IMR-90 (cell line): ENCODE data around the gene C5orf63. TPM values are rescaled to one million over a fixed set of nuclear protein-coding genes. Genes with fewer than 3 reads are reported as not detected.

Source experiments
- ATAC-seq: fragments of 200-7000 bp; cut with Tn5 transposase; 2 replicates; pipeline ENCODE4 v1.9.1; 2020; ENCODE audit warnings: low read depth, mild to moderate bottlenecking, moderate library complexity
- BruUV-seq: library from RNA; stranded (reverse); fragments of 400-500 nt; replicated peaks from 2 replicates; lab custom pipeline; 2021; lab: Mats Ljungman, UMichigan
- CTCF ChIA-PET: fragments of 300-600 bp; formaldehyde crosslinking; extraction: SDS; loops from one replicate; lab custom pipeline; 2021; ENCODE audit warnings: antibody characterized with exemption; lab: Yijun Ruan, JAX
- POLR2A ChIA-PET: fragments of 300-600 bp; sonication (Branson Sonifier 250); formaldehyde crosslinking; loops from one replicate; lab custom pipeline; 2022; ENCODE audit warnings: antibody characterized with exemption; ENCODE audit not compliant: unreplicated experiment; lab: Charles Lee
- DNase-seq: peaks from one replicate; pipeline ENCODE4 v3.0.0; 2013
- H2AFZ ChIP-seq: replicated peaks from 2 replicates; pipeline ENCODE3; 2013; ENCODE audit warnings: low read length, mild to moderate bottlenecking; ENCODE audit not compliant: poor library complexity
- H2AK5ac ChIP-seq: 2 replicates; pipeline ENCODE4 v1.6.1; 2013; ENCODE audit warnings: low read depth, low read length, inconsistent platforms
- H2AK9ac ChIP-seq: replicated peaks from 2 replicates; pipeline ENCODE3; 2013; ENCODE audit warnings: mild to moderate bottlenecking, low read depth, low read length, moderate library complexity; ENCODE audit not compliant: poor library complexity
- H2BK120ac ChIP-seq: 2 replicates; pipeline ENCODE4 v1.6.1; 2013; ENCODE audit warnings: low read depth, low read length, inconsistent platforms
- H2BK15ac ChIP-seq: 3 replicates; pipeline ENCODE4 v1.6.1; 2013; ENCODE audit warnings: low read depth, low read length, inconsistent platforms
- H2BK20ac ChIP-seq: 2 replicates; pipeline ENCODE4 v1.6.1; 2013; ENCODE audit warnings: low read depth, mild to moderate bottlenecking, inconsistent platforms, low read length, moderate library complexity
- H2BK5ac ChIP-seq: 2 replicates; pipeline ENCODE4 v1.6.1; 2013; ENCODE audit warnings: mild to moderate bottlenecking, low read depth, low read length, inconsistent platforms; ENCODE audit not compliant: poor library complexity, severe bottlenecking
- H3K14ac ChIP-seq: replicated peaks from 2 replicates; pipeline ENCODE4 v1.6.1; 2013; ENCODE audit warnings: low read depth, low read length, inconsistent platforms
- H3K18ac ChIP-seq: 2 replicates; pipeline ENCODE4 v1.6.1; 2013; ENCODE audit warnings: low read depth, low read length, control low read depth
- H3K23ac ChIP-seq: 2 replicates; pipeline ENCODE4 v1.6.1; 2013; ENCODE audit warnings: low read depth, low read length, inconsistent platforms
- H3K27ac ChIP-seq: 2 replicates; pipeline ENCODE4 v1.5.1; 2013; ENCODE audit warnings: mild to moderate bottlenecking, control low read depth, low read length; ENCODE audit not compliant: insufficient read depth
- H3K27me3 ChIP-seq: 2 replicates; pipeline ENCODE4 v1.6.1; 2013; ENCODE audit warnings: low read length; ENCODE audit not compliant: control insufficient read depth, insufficient read depth
- H3K36me3 ChIP-seq: 2 replicates; pipeline ENCODE4 v1.6.1; 2013; ENCODE audit warnings: low read length, mixed read lengths; ENCODE audit not compliant: control insufficient read depth, insufficient read depth
- H3K4ac ChIP-seq: 2 replicates; pipeline ENCODE4 v1.6.1; 2013; ENCODE audit warnings: low read depth, low read length, inconsistent platforms
- H3K4me1 ChIP-seq: 2 replicates; pipeline ENCODE4 v1.6.1; 2013; ENCODE audit warnings: low read length, mixed read lengths; ENCODE audit not compliant: control insufficient read depth, insufficient read depth
- H3K4me2 ChIP-seq: 2 replicates; pipeline ENCODE4 v1.6.1; 2013; ENCODE audit warnings: low read depth, mild to moderate bottlenecking, control low read depth, low read length, moderate library complexity
- H3K4me3 ChIP-seq: 2 replicates; pipeline ENCODE4 v1.5.1; 2013; ENCODE audit warnings: low read depth, mild to moderate bottlenecking, control low read depth, low read length, moderate library complexity; ENCODE audit not compliant: insufficient read depth
- H3K56ac ChIP-seq: 2 replicates; pipeline ENCODE4 v1.6.1; 2013; ENCODE audit warnings: low read length, inconsistent platforms; ENCODE audit not compliant: insufficient read depth; ENCODE audit errors: extremely low read depth
- H3K79me1 ChIP-seq, 2 experiments: 2 replicates each; pipeline ENCODE4 v1.6.1; 2013; ENCODE audit warnings: low read length in 2 of 2, inconsistent platforms in 1 of 2, low read depth in 1 of 2
- H3K9ac ChIP-seq: 2 replicates; pipeline ENCODE4 v1.6.1; 2013; ENCODE audit warnings: low read depth, low read length, control low read depth
- H3K9me1 ChIP-seq: 2 replicates; pipeline ENCODE4 v1.6.1; 2013; ENCODE audit warnings: low read length, inconsistent platforms; ENCODE audit not compliant: insufficient read depth
- H3K9me3 ChIP-seq: 2 replicates; pipeline ENCODE4 v1.6.1; 2013; ENCODE audit warnings: low read length; ENCODE audit not compliant: control insufficient read depth, insufficient read depth
- H4K20me1 ChIP-seq: 2 replicates; pipeline ENCODE4 v1.6.1; 2013; ENCODE audit warnings: low read length, inconsistent platforms; ENCODE audit not compliant: insufficient read depth
- H4K5ac ChIP-seq: 2 replicates; pipeline ENCODE4 v1.6.1; 2013; ENCODE audit warnings: mild to moderate bottlenecking, low read depth, low read length, control low read depth
- H4K8ac ChIP-seq, 2 experiments: 2 replicates each; pipeline ENCODE4 v1.6.1; 2013; ENCODE audit warnings: low read depth in 2 of 2, low read length in 2 of 2, control low read depth in 1 of 2, inconsistent platforms in 1 of 2
- H4K91ac ChIP-seq: 2 replicates; pipeline ENCODE4 v1.6.1; 2013; ENCODE audit warnings: low read depth, low read length, inconsistent platforms; ENCODE audit not compliant: insufficient read depth
- BHLHE40 ChIP-seq: fragments of 150-350 bp; IDR thresholded peaks from 2 replicates; pipeline ENCODE4 v1.6.1; 2016; ENCODE audit warnings: mild to moderate bottlenecking, low read depth, low read length
- CEBPB ChIP-seq: IDR thresholded peaks from 2 replicates; pipeline ENCODE4 v1.6.1; 2012; ENCODE audit warnings: low read depth, low read length, improper control_type of control experiment
- CHD1 ChIP-seq: IDR thresholded peaks from 2 replicates; pipeline ENCODE4 v1.6.1; 2012; ENCODE audit warnings: low read depth, low read length, improper control_type of control experiment
- CTCF ChIP-seq: conservative IDR thresholded peaks from 2 replicates; pipeline ENCODE4 v1.5.1; 2012; ENCODE audit warnings: mild to moderate bottlenecking, low read depth, low read length, improper control_type of control experiment
- ELK1 ChIP-seq: fragments of 150-350 bp; IDR thresholded peaks from 2 replicates; pipeline ENCODE4 v1.6.1; 2016; ENCODE audit warnings: low read depth, mild to moderate bottlenecking, low read length, moderate library complexity, borderline replicate concordance
- FOS ChIP-seq: fragments of 150-350 bp; IDR thresholded peaks from 2 replicates; pipeline ENCODE4 v1.6.1; 2016; ENCODE audit warnings: low read depth, low read length
- MAFK ChIP-seq: IDR thresholded peaks from 2 replicates; pipeline ENCODE4 v1.6.1; 2012; ENCODE audit warnings: low read depth, low read length, improper control_type of control experiment
- MAZ ChIP-seq: IDR thresholded peaks from 2 replicates; pipeline ENCODE4 v1.6.1; 2012; ENCODE audit warnings: low read depth, mild to moderate bottlenecking, low read length, improper control_type of control experiment, moderate library complexity, borderline replicate concordance
- MXI1 ChIP-seq: IDR thresholded peaks from 2 replicates; pipeline ENCODE4 v1.6.1; 2012; ENCODE audit warnings: low read depth, mild to moderate bottlenecking, low read length, moderate library complexity, borderline replicate concordance
- NFE2L2 ChIP-seq: fragments of 150-350 bp; IDR thresholded peaks from 2 replicates; pipeline ENCODE4 v1.6.1; 2016; ENCODE audit warnings: low read depth, mild to moderate bottlenecking, low read length
- POLR2A ChIP-seq: IDR thresholded peaks from 2 replicates; pipeline ENCODE4 v1.6.1; 2012; ENCODE audit warnings: mild to moderate bottlenecking, low read depth, low read length
- RAD21 ChIP-seq: IDR thresholded peaks from 2 replicates; pipeline ENCODE4 v1.6.1; 2012; ENCODE audit warnings: low read length, improper control_type of control experiment
- RCOR1 ChIP-seq: IDR thresholded peaks from 2 replicates; pipeline ENCODE4 v1.6.1; 2012; ENCODE audit warnings: mild to moderate bottlenecking, low read length, improper control_type of control experiment; ENCODE audit not compliant: insufficient replicate concordance
- RFX5 ChIP-seq: IDR thresholded peaks from 2 replicates; pipeline ENCODE4 v1.8.0; 2012; ENCODE audit warnings: low read depth, mild to moderate bottlenecking, low read length, moderate library complexity
- SMC3 ChIP-seq: fragments of 150-350 bp; IDR thresholded peaks from 2 replicates; pipeline ENCODE4 v1.6.1; 2016; ENCODE audit warnings: low read depth, mild to moderate bottlenecking, antibody characterized with exemption, low read length, moderate library complexity
- USF2 ChIP-seq: fragments of 150-350 bp; IDR thresholded peaks from 2 replicates; pipeline ENCODE4 v1.6.1; 2017; ENCODE audit warnings: mild to moderate bottlenecking, antibody characterized with exemption, low read length, low read depth
- WGBS, 2 experiments: methylation state at CpG; one replicate each; pipeline versions ENCODE4 v1.1.5 to v1.1.7; 2013; ENCODE audit warnings: missing lambda C conversion rate in 2 of 2; ENCODE audit not compliant: insufficient read length in 1 of 2; ENCODE audit errors: extremely low coverage in 2 of 2; 5-methylcytosine and 5-hydroxymethylcytosine counted together
- dilution Hi-C: fragments of 300-500 bp; cut with HindIII; formaldehyde crosslinking; loops from one replicate; pipeline ENCODE4 v1.14.3; 2018; ENCODE audit warnings: low sequenced_read_pairs; ENCODE audit not compliant: unreplicated experiment
- in situ Hi-C: fragments of 300-500 bp; cut with MboI; formaldehyde crosslinking; loops from 3 replicates; pipeline ENCODE4 v1.14.3; 2019; ENCODE audit warnings: low sequenced_read_pairs, inconsistent platforms, mixed read lengths
- intact Hi-C: fragments of 100-400 bp; cut with micrococcal nuclease; formaldehyde crosslinking; loops from 2 replicates; pipeline ENCODE4 v1.10.0; 2022
- polyA plus RNA-seq, 3 experiments: library from polyadenylated mRNA; depleted of rRNA; stranded (reverse); fragments of >200 nt; gene quantifications; 2 replicates each; pipeline ENCODE4 v1.2.3, GENCODE V29; 2012; ENCODE audit warnings: low replicate concordance in 1 of 3
- total RNA-seq: library from RNA; depleted of rRNA; stranded (reverse); fragments of >200 nt; gene quantifications from 2 replicates; pipeline ENCODE4 v1.2.3, GENCODE V29; 2012

The C5orf63 gene
- total and polyA plus RNA-seq, 2 of the 4 experiments (the other 2 are of a cell fraction), result 0.72 to 1.1 TPM

- Histone ChIP-seq H3K18ac (no peak overlapping the region), H3K9me1 (no peaks in the 10 kb centered on the region), H2BK20ac (no peak overlapping the region), H3K4me2 (no peak overlapping the region), H4K20me1 (no peaks in the 10 kb centered on the region), H2BK15ac (no peak overlapping the region), H3K4me3 (no peak overlapping the region), H3K14ac (no peak overlapping the region), H3K27ac (no peak overlapping the region), H4K91ac (no peak overlapping the region), H3K9ac (no peak overlapping the region), H2BK120ac (no peak overlapping the region), H2AK9ac (no peak overlapping the region), H3K79me1 (no peaks in the 10 kb centered on the region), H2AK5ac (no peak overlapping the region), H3K23ac (no peak overlapping the region), H4K8ac (no peak overlapping the region), H3K27me3 (no peaks in the 10 kb centered on the region), H4K5ac (no peak overlapping the region), H2BK5ac (no peak overlapping the region), H2AFZ (no peak overlapping the region), H3K36me3 (no peaks in the 10 kb centered on the region), H3K4me1 (no peaks in the 10 kb centered on the region), H3K9me3 (no peaks in the 10 kb centered on the region), H3K4ac (no peak overlapping the region), H3K56ac (no peak overlapping the region)
- ChIA-PET CTCF (no interaction called here), POLR2A (no interaction called here)
- no TSS peak for BruUV-seq
- no peak for ATAC-seq
- no peak for TF ChIP-seq CTCF
- no peak for TF ChIP-seq CHD1
- no peak for TF ChIP-seq MAFK
- no peak for TF ChIP-seq BHLHE40
- no peak for TF ChIP-seq ELK1
- TF ChIP-seq NFE2L2, result no peak
- no peak for TF ChIP-seq RCOR1
- no peak for TF ChIP-seq MAZ
- TF ChIP-seq RAD21, result no peak
- no peak for TF ChIP-seq RFX5
- no peak for TF ChIP-seq USF2
- TF ChIP-seq POLR2A, result no peak
- no peak for TF ChIP-seq CEBPB
- TF ChIP-seq SMC3, result no peak
- TF ChIP-seq FOS, result no peak
- no peak for TF ChIP-seq MXI1
- in situ Hi-C loops, result no loop called here
- intact Hi-C loops, result no loop called here
- dilution Hi-C loops, result no loop called here
- no CpG with 5 or more reads among the region's 1 CpG for WGBS, 2 experiments
- DNase-seq, result no peak
These were observed 21.7 kb downstream of the C5orf63 start for GRCh38 chr5:127051591-127051990.
